HG02798 (cell line): ENCODE results near the gene INTS3.
"Not testable (repeated sequence)": the region's sequence is repeated elsewhere in the genome, so short reads cannot be mapped to it uniquely, and the experiment has no call there.

Source experiments
- ATAC-seq: cut with Tn5 transposase; IDR thresholded peaks from one replicate; pipeline ENCODE4 v1.9.1; 2021; ENCODE audit warnings: mild to moderate bottlenecking; ENCODE audit not compliant: unreplicated experiment, poor library complexity

Gene INTS3

GRCh38 chr1:153752072-153752471 is 24.2 kb downstream of the INTS3 start:
- no peak for ATAC-seq

GRCh38 chr1:153752571-153753195 is 24.8 kb downstream of the INTS3 start:
- ATAC-seq, result no peak

DNA sequence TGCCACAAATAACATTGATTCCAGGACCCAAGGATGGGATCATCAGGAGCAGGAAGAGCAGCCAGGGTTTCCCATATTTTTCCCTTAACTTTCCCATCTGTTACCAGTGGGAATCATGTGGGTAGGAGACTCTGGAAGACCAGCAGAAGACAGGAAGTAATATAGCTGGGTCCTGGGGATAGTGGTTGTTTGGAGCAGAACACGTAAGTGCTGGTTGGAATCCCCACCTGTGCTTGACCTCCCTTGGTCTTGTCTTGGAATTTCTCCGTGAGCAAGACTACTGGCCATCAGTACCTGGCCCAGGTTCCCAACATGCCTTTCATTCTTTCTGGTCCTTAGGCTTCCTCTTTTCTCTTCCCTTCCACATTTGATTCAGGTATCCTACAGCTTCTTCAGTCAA is 26.4 kb downstream of the INTS3 start:
- ATAC-seq, result no peak

GRCh38 chr1:153760440-153760839 is 32.6 kb downstream of the INTS3 start:
- ATAC-seq, result no peak

GRCh38 chr1:153763365-153764225 is 35.7 kb downstream of the INTS3 start:
- no peak for ATAC-seq

DNA sequence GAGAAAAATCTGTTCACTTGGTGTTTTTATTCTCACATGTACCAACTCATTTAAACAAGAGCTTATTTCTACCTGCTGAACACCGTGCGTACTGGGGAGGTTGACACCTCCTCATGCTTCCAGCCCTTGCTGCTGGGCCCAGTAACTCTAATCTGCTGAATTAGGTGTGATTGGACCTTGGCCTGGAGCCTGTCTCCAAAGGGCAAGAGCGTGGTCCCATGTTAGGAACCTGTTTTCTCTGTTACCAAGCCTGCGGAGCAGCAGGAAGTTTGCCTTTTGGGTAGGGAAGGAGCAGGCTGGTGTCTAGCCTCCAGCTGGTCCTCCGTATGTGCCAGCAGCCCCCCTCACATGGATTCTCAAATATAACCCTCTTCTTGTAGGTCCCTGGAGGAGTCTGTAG is 36.5 kb downstream of the INTS3 start:
- no peak for ATAC-seq

- not testable (repeated sequence) for ATAC-seq
These were observed 38.8 kb downstream of the INTS3 start for GRCh38 chr1:153766663-153767062.

DNA sequence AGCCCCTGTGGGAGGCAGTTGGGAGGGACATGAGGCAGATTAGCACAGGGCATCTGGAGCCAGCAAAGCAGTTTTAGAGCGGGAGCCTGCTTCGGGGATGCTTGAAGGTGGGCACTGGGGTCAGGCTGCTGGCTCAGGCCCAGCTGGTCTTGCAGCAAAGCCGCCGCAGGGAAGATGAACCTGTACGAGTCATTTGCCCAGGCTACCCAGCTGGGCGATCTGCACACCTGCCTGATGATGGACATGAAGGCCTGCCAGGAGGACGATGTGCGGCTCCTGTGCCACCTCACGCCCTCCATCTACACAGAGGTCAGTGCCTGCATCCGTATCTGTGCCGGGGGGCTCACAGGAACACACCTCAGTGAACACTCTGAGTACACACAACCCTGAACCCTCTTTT is 39.7 kb downstream of the INTS3 start:
- no peak for ATAC-seq

- no peak for ATAC-seq
These were observed 40.7 kb downstream of the INTS3 start for GRCh38 chr1:153768316-153769181.

DNA sequence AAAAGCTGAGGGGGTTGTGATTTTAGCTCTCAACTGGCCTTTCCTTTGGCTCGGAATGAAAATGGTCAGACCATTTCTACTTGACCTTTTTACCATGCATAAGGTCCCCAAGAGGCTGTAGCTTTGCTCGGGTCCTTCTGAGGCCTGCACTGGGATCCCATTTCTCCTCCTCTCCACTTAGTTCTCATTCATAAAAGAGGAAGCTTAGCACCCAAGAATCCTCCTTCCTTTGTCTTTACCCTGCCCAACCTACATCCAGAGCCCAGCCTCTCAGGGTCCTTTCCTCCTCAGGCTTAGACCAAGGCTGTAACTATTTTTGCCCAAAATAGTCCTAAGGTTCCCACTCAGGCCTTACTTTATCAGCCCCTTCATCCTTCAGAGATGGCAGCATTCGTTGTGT is 41.4 kb downstream of the INTS3 start:
- no peak for ATAC-seq

GRCh38 chr1:153770797-153771196 is 42.9 kb downstream of the INTS3 start:
- ATAC-seq, result no peak

- no peak for ATAC-seq
These were observed 43.4 kb downstream of the INTS3 start for GRCh38 chr1:153771261-153771660.

GRCh38 chr1:153771841-153772593 is 44.2 kb downstream of the INTS3 start:
- no peak for ATAC-seq

DNA sequence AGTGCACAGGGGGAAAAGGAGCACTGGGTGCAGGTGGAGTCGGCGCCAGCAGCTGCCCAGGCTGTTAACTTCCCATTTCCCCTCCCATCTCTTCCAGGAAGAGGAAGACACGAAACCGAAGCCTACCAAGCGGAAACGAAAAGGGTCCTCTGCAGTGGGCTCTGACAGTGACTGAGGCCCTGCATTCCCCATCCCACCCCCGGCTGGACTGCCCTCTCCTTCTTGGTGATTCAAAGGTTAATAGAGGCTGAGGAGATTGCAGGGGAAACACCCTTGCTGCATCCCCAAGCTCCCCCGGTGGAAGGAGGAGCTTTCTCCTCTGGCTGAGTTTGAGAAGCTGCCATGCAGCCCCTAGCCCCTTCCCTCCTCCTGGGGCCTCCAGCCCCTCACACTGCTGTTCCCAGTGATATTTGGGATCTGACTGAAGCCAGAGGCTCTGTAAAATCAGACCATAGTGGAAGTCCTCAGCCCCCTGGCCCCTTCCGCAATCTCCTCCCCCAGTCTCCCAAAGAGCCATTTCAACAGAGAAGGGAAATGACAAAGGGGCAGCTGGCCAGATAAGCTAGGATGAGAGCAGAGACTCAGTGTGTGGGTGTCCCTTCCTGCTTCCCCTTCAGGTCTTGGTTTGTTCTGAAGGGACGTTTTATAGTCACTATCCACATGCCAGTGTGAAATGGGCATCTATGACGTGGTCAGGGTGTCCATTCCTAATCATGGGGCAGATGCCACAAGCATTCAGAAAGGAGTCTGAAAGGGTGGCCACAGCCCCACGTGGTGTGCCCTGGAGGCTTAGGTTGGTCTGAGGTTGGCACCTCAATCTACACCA is 45.5 kb downstream of the INTS3 start:
- no peak for ATAC-seq

DNA sequence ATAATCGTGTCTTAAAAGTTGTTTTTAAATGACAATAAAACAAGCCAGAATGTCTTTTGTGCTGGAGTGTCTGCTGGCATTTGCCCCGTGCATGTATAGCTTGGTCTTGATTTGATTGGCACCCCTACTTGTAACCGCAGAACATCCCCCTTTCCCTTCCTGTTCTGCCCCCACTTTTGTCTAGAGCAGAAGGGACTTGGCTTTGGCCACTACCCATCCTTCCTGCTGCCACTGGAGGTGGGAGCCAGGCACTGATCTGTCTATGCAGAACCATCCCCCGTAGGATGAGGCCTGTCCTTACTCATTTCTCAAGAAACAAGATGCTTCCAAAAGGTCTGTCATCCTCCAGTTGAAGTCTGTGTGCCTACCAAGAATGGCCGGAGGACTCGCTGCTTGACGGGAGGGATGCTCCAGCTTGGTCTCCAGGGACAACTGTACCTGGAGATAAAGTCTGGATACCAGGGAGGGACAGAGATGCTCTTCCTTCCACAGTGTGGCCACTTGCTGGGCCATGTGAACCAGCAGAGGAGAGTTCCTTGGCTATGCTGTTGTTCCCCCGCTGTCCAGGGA is 46.3 kb downstream of the INTS3 start:
- no peak for ATAC-seq

GRCh38 chr1:153774780-153775457 is 47.1 kb downstream of the INTS3 start, which contains the start of gene SLC27A3:
Gene SLC27A3, plus strand, starts transcription at chr1:153775407. Its CDS starts 91 bp downstream, at chr1:153775498.
- ATAC-seq, result peak; percentile 18

DNA sequence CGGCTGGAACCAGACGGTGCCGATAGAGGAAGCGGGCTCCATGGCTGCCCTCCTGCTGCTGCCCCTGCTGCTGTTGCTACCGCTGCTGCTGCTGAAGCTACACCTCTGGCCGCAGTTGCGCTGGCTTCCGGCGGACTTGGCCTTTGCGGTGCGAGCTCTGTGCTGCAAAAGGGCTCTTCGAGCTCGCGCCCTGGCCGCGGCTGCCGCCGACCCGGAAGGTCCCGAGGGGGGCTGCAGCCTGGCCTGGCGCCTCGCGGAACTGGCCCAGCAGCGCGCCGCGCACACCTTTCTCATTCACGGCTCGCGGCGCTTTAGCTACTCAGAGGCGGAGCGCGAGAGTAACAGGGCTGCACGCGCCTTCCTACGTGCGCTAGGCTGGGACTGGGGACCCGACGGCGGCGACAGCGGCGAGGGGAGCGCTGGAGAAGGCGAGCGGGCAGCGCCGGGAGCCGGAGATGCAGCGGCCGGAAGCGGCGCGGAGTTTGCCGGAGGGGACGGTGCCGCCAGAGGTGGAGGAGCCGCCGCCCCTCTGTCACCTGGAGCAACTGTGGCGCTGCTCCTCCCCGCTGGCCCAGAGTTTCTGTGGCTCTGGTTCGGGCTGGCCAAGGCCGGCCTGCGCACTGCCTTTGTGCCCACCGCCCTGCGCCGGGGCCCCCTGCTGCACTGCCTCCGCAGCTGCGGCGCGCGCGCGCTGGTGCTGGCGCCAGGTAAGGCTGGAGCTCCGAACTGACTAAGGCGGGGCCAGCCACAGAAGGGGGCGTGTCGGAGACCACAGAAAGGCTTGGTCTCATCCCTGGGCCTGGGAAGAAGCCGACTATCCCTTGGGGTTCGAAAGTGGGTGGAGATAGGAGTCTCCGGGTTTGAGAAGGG is 47.8 kb downstream of the INTS3 start:
- ATAC-seq, result peak; percentile 49
